8988T (cell line): Measurements from ENCODE around the gene EZH2.
A peak's percentile ranks its signal among the peaks of the same experiment; 100 is the strongest.

ENCODE experiments used
- DNase-seq: peaks from one replicate; pipeline ENCODE4 v3.0.0; 2011

Gene EZH2

GRCh38 chr7:148898845-148899484 lies 14.9 kb upstream of the EZH2 start:
- DNase-seq = no peak

DNA sequence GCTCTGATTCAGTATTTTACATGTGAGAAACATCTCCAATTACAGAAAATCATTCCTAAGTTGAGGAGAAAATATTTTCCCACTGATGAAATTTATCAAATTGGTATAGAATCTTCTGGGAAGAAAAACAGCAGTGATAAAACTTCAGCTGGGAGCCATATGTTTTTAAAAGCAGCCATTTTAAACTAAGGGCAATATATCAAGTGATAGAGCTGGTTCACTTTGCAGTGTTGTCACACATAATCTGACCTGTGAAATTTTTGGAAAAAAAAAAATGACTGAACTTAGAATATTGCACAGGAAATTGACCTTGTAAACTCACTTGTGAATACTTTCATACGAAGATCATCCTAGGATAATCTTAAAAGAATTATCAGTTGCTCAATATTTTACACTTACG lies 10.5 kb upstream of the EZH2 start:
- DNase-seq = no peak

GRCh38 chr7:148893071-148893470 lies 9.0 kb upstream of the EZH2 start:
- DNase-seq = no peak

DNA sequence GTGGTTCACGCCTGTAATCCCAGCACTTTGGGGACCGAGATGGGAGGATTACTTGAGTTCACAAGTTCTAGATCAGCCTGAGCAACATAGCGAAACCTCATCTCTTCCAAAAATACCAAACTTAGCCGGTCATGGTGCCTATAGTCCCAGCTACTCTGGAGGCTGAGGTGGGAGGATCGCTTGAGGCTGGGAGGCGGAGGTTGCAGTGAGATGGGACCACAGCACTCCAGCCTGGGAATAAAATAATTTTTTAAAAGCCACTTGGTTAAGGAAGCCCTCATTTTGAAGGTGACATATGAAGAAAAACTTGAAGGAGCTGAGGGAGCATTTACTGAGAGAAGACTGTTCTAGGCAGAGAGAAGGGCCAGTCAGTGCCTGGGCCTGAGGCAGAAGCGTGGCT lies 4.2 kb upstream of the EZH2 start:
- DNase-seq = no peak

DNA sequence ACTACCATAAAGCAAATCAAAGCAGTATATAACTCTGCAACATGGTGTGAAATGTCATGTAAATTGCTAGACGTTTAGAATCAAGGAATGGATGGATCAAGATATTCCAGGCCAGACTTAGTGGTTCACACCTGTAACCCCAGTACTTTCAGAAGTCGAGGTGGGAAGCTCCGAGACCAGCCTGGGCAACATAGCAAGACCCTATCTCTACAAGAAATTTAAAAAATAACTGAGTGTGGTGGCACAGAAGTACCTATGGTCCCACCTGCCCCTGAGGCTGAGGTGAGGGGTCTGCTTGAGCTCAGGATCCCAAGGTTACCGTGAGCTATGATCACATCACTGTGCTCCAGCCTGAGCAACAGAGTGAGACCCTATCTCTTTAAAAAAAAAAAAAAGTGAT lies 2.8 kb upstream of the EZH2 start:
- no peak for DNase-seq

DNA sequence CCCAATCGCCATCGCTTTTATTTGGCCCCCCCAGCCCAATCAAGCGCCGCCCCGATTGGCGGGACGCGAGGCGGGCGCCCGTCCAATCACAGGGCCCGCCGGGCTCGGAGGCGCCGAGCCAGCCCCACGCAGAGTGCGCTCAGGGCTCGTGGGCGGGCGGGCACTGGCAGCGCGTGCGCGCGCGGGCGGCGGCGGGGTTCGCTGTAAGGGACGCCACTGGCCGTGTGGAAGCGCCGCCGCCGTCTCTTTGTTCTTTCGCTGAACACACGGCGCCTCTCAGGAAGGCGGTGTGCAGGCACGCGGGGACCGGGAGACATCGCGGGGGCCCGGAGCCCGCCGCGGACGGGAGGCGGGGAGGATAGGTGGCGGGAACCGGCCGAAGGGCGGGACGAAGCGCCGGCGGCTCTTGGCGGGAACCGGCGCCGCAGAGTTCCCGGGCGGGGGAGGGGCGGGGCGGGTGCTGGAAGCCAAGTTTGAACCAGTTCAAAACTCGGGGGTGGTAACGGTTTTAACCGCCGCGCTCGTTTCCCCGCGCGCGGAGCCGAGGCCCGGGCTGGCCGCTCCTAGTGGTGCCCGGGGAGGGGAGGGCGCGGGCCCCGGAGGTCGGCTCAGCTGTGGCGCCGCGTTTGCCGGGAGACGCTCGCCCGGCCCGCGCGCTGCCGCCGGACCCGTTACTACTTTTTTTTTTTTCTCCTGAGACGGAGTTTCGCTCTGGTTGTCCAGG lies 370 bp upstream of the EZH2 start:
- DNase-seq = peak; percentile 80

- peak; percentile 17 for DNase-seq
These were observed 634 bp downstream of the EZH2 start for GRCh38 chr7:148883266-148884048.

DNA sequence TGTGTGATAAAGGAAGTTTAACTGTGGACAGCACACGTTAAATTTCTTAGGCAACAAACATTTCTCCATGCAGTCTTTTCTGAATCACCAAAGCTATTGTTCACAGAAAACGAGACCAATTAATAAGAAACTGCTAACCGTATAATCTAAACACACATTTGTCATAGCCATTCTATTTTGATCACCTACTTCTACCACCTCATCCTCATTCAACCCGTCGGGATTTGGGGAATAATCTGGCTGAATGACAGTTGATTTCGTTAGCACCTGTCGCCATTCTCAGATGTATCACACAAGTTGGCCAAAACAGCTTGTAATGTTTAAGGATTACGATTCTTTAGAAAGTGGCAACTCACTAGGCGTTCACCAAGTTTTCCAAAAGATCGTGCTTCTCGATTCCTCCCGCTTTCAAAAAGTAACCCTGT lies 1.2 kb downstream of the EZH2 start:
- no peak for DNase-seq

DNA sequence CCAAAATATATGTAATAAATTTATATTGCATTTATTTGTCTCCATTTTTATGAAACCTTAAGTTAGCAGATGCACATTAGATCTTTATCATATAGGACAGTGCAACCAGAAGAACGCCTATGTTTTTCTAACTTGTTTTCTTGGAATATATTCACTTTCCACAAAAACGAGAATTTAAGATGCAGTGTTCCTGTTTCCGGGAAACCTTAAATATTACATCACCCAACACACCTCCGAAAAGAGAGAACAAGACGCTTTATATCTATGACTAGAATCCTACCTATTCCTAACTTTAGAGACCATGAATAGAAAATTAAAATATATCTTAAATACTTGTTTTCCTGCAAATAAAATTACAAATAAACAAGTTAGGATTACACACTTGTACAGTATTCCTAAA lies 1.9 kb downstream of the EZH2 start:
- DNase-seq = no peak

DNA sequence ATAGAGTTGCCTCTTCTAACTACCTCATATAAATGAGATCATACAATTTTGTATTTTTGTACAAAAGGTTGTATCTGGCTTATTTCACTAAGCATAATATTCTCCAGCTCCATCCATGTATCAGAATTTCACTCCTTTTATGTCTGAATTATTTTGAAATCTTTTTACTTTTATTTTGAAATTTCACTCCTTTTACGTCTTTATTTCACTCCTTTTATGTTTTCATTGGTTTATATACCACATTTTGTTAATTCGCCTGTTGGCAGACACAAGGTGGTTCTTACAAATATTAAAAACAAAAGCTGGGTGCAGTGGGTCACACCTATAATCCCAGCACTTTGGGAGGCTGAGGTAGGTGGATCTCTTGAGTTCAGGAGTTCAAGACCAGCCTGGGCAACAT lies 5.8 kb downstream of the EZH2 start:
- DNase-seq = no peak

DNA sequence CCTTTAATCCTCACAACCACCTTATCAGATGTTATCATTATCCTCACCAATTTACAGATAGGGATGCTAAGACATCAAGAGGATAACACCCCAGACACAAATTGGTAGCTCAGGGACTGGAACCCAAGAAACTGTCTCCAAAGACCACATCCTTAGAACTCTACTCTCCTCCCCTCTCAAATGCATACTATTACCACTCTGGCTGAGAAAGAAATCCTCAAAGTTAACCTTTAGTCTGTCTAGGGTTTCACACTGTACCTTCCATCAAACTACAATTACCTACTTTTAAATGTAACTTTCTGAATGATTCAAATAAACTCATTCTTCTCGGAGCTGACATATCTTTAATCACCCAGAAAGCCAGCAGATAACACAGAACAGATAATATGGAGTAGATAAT lies 6.6 kb downstream of the EZH2 start:
- DNase-seq = no peak

DNA sequence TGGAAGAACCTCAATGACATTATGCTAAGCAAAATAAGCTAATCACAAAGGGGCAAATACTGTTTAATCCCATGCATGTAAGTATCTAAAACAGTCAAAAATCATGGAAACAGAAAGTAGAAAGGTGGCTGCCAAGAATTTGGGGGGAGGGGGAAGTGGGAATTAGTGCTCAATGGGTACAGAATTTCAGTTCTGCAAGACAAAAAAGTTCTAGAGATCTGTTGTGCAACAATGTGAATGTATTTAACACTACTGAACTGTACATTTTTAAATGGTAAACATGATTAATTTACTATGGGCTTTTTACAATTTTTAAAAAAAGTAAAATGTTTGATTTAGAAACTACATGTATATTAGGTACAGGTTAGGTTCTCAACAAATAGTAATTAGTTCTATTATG lies 11.9 kb downstream of the EZH2 start:
- DNase-seq = no peak

- no peak for DNase-seq
These were observed 12.5 kb downstream of the EZH2 start for GRCh38 chr7:148871551-148871950.

GRCh38 chr7:148871030-148871429 lies 13.1 kb downstream of the EZH2 start:
- no peak for DNase-seq

- DNase-seq = no peak
These were observed 15.8 kb downstream of the EZH2 start for GRCh38 chr7:148868378-148868674.

DNA sequence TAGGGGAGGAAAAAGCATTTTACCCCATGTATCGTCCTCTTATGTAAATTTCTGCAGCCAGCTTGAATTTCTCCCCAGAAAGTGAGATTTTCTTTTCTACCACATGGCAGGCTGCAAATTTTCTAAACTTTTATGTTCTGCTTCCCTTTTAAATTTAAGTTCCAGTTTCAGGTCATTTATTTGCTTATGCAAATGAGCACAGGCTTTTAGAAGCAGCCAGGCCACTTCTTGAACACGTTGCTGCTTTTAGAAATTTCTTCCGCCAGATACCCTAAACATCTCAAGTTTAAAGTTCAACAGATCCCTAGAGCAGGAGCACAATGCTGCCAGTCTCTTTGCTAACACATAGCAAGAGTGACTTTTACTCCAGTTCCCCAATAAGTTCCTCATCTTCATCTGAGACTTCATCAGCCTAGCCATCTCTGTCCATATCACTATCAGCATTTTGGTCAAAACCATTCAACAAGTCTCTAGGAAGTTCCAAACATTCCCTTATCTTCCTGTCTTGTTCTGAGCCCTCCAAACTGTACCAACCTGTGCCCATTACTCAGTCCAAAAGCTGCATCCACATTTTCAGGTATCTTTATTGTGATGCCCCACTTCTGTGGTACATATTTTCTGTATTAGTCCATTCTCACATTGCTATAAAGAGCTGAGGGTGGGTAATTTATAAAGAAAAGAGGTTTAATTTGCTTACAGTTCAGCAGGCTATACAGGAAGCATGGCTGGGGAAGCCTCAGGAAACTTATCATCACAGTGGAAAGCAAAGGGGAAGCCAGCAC lies 16.3 kb downstream of the EZH2 start:
- DNase-seq = no peak

DNA sequence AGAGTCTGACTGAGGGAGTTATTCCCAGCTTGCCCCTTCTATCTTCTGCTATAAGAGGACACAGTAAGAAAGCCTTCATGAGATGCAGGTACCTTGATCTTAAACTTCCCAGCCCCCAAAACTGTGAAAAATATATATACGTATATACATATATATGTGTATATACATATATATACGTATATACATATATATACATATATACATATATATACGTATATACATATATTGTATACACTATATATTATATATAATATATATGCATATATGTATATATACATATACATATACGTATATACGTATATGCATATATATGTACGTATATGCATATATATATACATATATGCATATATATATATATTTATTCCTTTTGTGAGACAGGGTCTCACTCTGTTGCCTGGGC lies 17.7 kb downstream of the EZH2 start:
- no peak for DNase-seq

GRCh38 chr7:148865283-148865682 lies 18.8 kb downstream of the EZH2 start:
- no peak for DNase-seq

DNA sequence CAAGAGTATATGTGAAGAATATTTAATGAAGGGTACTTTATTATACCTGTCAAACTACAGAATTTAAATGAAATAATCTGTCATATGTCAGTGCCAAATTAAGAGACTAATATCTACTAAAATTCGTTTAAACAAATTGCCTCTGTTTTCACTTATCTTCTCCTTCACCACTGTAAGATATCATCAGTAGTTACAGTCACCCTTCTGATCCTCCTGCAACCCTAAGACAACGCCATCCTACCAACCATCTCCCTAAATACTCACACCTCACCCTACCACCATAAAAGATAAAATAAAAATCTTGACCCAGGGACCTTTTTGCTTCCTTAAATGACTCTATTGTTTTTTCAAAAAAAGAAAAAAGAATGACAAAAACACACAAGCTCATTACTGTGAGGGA lies 20.8 kb downstream of the EZH2 start:
- DNase-seq = no peak

DNA sequence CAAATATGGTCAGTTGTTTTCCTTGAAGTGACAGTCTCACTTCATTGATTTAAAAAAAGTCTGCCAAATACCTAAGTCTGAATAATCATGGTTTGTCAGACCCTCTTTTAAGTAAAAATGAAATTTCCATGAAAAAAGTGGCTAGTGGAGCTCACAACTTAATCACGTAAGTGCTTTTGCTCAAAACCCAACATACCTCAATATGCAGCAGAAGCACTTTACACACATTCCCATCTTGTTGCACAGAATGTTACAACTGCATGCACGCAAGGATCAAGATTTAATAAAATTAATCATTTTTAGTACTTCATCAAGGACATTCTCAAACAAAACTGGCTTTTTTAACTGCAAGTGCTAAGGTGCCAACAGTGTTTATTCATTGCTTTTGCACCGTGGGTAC lies 21.6 kb downstream of the EZH2 start:
- no peak for DNase-seq

DNA sequence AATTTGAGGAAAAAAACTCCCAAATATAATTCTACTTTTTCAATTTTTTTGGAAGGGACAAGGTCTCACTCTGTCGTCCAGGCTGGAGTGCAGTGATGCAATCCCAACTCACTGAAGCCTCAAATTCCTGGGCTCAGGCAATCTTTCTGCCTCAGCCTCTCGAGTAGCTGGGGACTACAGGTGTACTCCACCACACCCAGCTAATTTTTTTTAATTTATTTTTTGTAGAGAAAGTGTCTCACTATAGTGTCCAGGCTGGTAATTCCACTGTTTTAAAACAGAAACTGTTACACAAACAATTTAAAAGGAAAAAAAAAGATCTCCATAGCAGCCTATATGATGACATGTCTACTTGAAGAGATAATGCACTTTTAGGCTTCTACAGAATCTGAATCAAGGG lies 25.6 kb downstream of the EZH2 start:
- DNase-seq = no peak

- no peak for DNase-seq
These were observed 27.2 kb downstream of the EZH2 start for GRCh38 chr7:148856891-148857290.

- DNase-seq = no peak
These were observed 27.6 kb downstream of the EZH2 start for GRCh38 chr7:148856578-148856881.

- no peak for DNase-seq
These were observed 29.1 kb downstream of the EZH2 start for GRCh38 chr7:148854983-148855382.
